ENCODE results near the gene CMC2. TPM values are rescaled to one million over a fixed set of nuclear protein-coding genes. Genes with fewer than 3 reads are reported as not detected.

The CMC2 gene
- polyA plus RNA-seq, 1 donor from 2014 or later: 172 TPM

DNA sequence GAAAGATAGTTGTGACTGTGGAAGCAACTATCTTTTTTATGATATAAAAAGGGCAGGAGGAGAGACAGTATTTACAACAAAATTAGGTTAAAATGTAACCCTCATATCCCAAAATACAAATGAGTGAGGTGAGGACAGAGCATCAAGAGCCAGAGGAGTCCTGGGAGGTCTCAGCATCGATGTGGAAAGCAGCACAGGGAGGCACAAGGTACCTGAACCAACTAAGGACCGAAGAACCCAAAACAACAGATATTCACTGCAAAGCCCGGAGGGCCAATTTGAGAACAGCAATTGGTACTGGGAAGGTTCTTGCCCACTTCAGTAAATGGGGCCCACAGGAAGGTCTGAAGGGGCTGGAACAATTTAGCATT, 37.6 kb downstream of the CMC2 start:
- no peak overlapping the region for H3K9ac ChIP-seq (ENCODE audit: low read length)
- H3K36me3 ChIP-seq (ENCODE audit: insufficient read depth, low read length): no peaks in the 10 kb centered on the region
- H3K4me2 ChIP-seq (ENCODE audit: low read length): no peak overlapping the region
- H3K79me2 ChIP-seq (replicated peaks; ENCODE audit: insufficient read depth, low read length): no peaks in the 10 kb centered on the region
- H3K4me3 ChIP-seq (ENCODE audit: low read length): no peak overlapping the region
- H3K27me3 ChIP-seq (ENCODE audit: insufficient read depth, low read depth, low read length): no peaks in the 10 kb centered on the region
- H3K9me2 ChIP-seq (ENCODE audit: insufficient read depth, low read length): no peaks in the 10 kb centered on the region
- TF ChIP-seq EP300 (conservative IDR thresholded peaks at IDR 0.05; ENCODE audit: poor library complexity, severe bottlenecking) (no peak), MXI1 (conservative IDR thresholded peaks at IDR 0.05; ENCODE audit: poor library complexity, severe bottlenecking) (no peak), TAF1 (IDR thresholded peaks at IDR 0.05; ENCODE audit: low read depth) (no peak), RAD21 (conservative IDR thresholded peaks at IDR 0.05) (no peak), SMC3 (conservative IDR thresholded peaks at IDR 0.05; ENCODE audit: poor library complexity) (no peak), EZH2 (IDR thresholded peaks at IDR 0.05; ENCODE audit: borderline replicate concordance, insufficient read depth, low read length, poor library complexity, severe bottlenecking) (no peak), POLR2AphosphoS5 (IDR thresholded peaks at IDR 0.05) (no peak)
- TF ChIP-seq, protein P1, sequence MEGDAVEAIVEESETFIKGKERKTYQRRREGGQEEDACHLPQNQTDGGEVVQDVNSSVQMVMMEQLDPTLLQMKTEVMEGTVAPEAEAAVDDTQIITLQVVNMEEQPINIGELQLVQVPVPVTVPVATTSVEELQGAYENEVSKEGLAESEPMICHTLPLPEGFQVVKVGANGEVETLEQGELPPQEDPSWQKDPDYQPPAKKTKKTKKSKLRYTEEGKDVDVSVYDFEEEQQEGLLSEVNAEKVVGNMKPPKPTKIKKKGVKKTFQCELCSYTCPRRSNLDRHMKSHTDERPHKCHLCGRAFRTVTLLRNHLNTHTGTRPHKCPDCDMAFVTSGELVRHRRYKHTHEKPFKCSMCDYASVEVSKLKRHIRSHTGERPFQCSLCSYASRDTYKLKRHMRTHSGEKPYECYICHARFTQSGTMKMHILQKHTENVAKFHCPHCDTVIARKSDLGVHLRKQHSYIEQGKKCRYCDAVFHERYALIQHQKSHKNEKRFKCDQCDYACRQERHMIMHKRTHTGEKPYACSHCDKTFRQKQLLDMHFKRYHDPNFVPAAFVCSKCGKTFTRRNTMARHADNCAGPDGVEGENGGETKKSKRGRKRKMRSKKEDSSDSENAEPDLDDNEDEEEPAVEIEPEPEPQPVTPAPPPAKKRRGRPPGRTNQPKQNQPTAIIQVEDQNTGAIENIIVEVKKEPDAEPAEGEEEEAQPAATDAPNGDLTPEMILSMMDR (IDR thresholded peaks at IDR 0.05; ENCODE audit: poor library complexity, severe bottlenecking): no peak
- TF ChIP-seq, protein P2, sequence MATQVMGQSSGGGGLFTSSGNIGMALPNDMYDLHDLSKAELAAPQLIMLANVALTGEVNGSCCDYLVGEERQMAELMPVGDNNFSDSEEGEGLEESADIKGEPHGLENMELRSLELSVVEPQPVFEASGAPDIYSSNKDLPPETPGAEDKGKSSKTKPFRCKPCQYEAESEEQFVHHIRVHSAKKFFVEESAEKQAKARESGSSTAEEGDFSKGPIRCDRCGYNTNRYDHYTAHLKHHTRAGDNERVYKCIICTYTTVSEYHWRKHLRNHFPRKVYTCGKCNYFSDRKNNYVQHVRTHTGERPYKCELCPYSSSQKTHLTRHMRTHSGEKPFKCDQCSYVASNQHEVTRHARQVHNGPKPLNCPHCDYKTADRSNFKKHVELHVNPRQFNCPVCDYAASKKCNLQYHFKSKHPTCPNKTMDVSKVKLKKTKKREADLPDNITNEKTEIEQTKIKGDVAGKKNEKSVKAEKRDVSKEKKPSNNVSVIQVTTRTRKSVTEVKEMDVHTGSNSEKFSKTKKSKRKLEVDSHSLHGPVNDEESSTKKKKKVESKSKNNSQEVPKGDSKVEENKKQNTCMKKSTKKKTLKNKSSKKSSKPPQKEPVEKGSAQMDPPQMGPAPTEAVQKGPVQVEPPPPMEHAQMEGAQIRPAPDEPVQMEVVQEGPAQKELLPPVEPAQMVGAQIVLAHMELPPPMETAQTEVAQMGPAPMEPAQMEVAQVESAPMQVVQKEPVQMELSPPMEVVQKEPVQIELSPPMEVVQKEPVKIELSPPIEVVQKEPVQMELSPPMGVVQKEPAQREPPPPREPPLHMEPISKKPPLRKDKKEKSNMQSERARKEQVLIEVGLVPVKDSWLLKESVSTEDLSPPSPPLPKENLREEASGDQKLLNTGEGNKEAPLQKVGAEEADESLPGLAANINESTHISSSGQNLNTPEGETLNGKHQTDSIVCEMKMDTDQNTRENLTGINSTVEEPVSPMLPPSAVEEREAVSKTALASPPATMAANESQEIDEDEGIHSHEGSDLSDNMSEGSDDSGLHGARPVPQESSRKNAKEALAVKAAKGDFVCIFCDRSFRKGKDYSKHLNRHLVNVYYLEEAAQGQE (IDR thresholded peaks at IDR 0.05; ENCODE audit: borderline replicate concordance): no peak
- no peaks in the 10 kb centered on the region for H3K9me3 ChIP-seq (ENCODE audit: low read length)
- H4K20me1 ChIP-seq (ENCODE audit: insufficient read depth): no peaks in the 10 kb centered on the region
- H3K27ac ChIP-seq (ENCODE audit: low read length): no peak overlapping the region
- H2AFZ ChIP-seq (ENCODE audit: low read depth, low read length): no peak overlapping the region
- H3F3A ChIP-seq (ENCODE audit: insufficient read depth, low read length, poor library complexity, severe bottlenecking): no peaks in the 10 kb centered on the region

DNA sequence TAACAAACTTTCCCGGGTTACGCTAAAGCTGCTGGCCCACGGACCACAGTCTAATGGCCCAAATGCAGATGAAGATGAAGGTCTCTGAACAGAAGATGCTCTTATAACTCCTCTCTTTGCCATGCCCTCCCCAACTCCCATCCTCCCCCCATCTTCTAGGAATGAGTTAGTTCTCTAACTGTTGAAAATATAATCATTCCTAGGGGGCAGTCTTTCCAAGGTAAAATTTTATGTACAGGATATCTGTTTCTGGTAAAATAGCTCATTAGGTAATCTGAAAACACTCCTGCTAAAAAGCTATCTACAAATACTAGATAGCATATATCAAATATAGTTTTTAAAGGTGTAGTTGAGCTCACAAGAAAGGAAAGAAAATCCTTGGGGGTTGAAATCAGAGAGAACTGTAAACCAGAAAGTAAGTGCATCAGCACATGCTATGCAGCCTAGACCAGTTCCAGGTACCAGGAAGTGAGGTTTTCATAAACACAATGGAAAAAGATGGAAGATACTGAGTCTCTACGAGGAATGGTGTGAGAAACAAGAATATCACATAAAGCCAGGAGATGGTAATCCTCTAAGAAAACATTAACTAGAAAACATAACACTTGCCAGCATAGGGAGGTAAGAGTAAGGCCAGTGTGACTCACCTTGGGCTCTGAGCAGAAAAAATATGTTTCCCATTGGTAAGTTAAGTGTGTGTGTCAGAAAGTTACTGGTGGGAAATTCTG, 38.1 kb downstream of the CMC2 start:
- Histone ChIP-seq H4K20me1 (ENCODE audit: insufficient read depth) (no peaks in the 10 kb centered on the region), H3F3A (ENCODE audit: insufficient read depth, low read length, poor library complexity, severe bottlenecking) (no peaks in the 10 kb centered on the region), H3K36me3 (ENCODE audit: insufficient read depth, low read length) (no peaks in the 10 kb centered on the region), H3K27ac (ENCODE audit: low read length) (no peak overlapping the region), H3K79me2 (replicated peaks; ENCODE audit: insufficient read depth, low read length) (no peaks in the 10 kb centered on the region), H3K9me2 (ENCODE audit: insufficient read depth, low read length) (no peaks in the 10 kb centered on the region), H2AFZ (ENCODE audit: low read depth, low read length) (no peak overlapping the region), H3K4me3 (ENCODE audit: low read length) (no peak overlapping the region), H3K27me3 (ENCODE audit: insufficient read depth, low read depth, low read length) (no peaks in the 10 kb centered on the region), H3K9ac (ENCODE audit: low read length) (no peak overlapping the region), H3K9me3 (ENCODE audit: low read length) (no peaks in the 10 kb centered on the region), H3K4me2 (ENCODE audit: low read length) (no peak overlapping the region)
- no peak for TF ChIP-seq TAF1 (IDR thresholded peaks at IDR 0.05; ENCODE audit: low read depth)
- TF ChIP-seq EZH2 (IDR thresholded peaks at IDR 0.05; ENCODE audit: borderline replicate concordance, insufficient read depth, low read length, poor library complexity, severe bottlenecking): no peak
- no peak for TF ChIP-seq SMC3 (conservative IDR thresholded peaks at IDR 0.05; ENCODE audit: poor library complexity)
- TF ChIP-seq RAD21 (conservative IDR thresholded peaks at IDR 0.05): no peak
- TF ChIP-seq, protein P1 (IDR thresholded peaks at IDR 0.05; ENCODE audit: poor library complexity, severe bottlenecking): no peak
- no peak for TF ChIP-seq POLR2AphosphoS5 (IDR thresholded peaks at IDR 0.05)
- TF ChIP-seq, protein P2 (IDR thresholded peaks at IDR 0.05; ENCODE audit: borderline replicate concordance): no peak
- no peak for TF ChIP-seq MXI1 (conservative IDR thresholded peaks at IDR 0.05; ENCODE audit: poor library complexity, severe bottlenecking)
- no peak for TF ChIP-seq EP300 (conservative IDR thresholded peaks at IDR 0.05; ENCODE audit: poor library complexity, severe bottlenecking)
